SK-N-SH (cell line): ENCODE results near the gene PELI1. TPM values are rescaled to one million over a fixed set of nuclear protein-coding genes. Genes with fewer than 3 reads are reported as not detected.

Experiments
- CTCF ChIA-PET: fragments of 300-600, 350-600 bp; formaldehyde crosslinking; extraction: SDS; loops from one replicate; lab custom pipeline; 2021; lab: Yijun Ruan, JAX
- POLR2A ChIA-PET: fragments of 350-600 bp; sonication (Branson Sonifier 250); formaldehyde crosslinking; extraction: SDS; loops from one replicate; lab custom pipeline; 2020; ENCODE audit warnings: antibody characterized with exemption, inconsistent platforms; lab: Yijun Ruan, JAX
- DNase-seq: peaks from one replicate; pipeline ENCODE4 v3.0.0; 2012
- H2AFZ ChIP-seq: fragments of 200-600 bp; sonication (generic); 2 replicates; pipeline ENCODE4 v1.8.1; 2016; ENCODE audit warnings: antibody characterized with exemption, mild to moderate bottlenecking, low read depth
- H3F3A ChIP-seq: fragments of 200-600 bp; sonication (generic); replicated peaks from 2 replicates; pipeline ENCODE3; 2016; ENCODE audit warnings: antibody characterized with exemption, mild to moderate bottlenecking; ENCODE audit not compliant: insufficient read depth
- H3K27ac ChIP-seq, 2 experiments: fragments of 200-500 bp in 1 of 2; fragments of 200-600 bp in 1 of 2; sonication (Bioruptor generic) in 1 of 2; sonication (generic), shearing (Covaris generic) in 1 of 2; 2 replicates each; pipeline versions ENCODE4 v1.5.1 to v1.6.1; 2014 to 2016; ENCODE audit warnings: low read depth in 2 of 2, inconsistent platforms in 1 of 2, low read length in 1 of 2, mild to moderate bottlenecking in 1 of 2, mixed read lengths in 1 of 2
- H3K27me3 ChIP-seq: fragments of 200-600 bp; sonication (generic), shearing (Covaris generic); 2 replicates; pipeline ENCODE4 v1.6.1; 2016; ENCODE audit warnings: mixed run types; ENCODE audit not compliant: insufficient read depth
- H3K36me3 ChIP-seq, 2 experiments: fragments of 200-500 bp in 1 of 2; fragments of 200-600 bp in 1 of 2; sonication (Bioruptor generic) in 1 of 2; sonication (generic) in 1 of 2; replicated peaks in 1 of 2; 2 replicates each; pipeline versions ENCODE3 to v1.5.1; 2014 to 2016; ENCODE audit warnings: low read length in 1 of 2, mild to moderate bottlenecking in 1 of 2; ENCODE audit not compliant: insufficient read depth in 2 of 2, control insufficient read depth in 1 of 2
- H3K4me1 ChIP-seq, 2 experiments: fragments of 200-500 bp in 1 of 2; fragments of 200-600 bp in 1 of 2; sonication (Bioruptor generic) in 1 of 2; sonication (generic), shearing (Covaris generic) in 1 of 2; 2 replicates each; pipeline versions ENCODE4 v1.5.1 to v1.6.1; 2014 to 2016; ENCODE audit warnings: low read depth in 1 of 2, low read length in 1 of 2, mixed run types in 1 of 2; ENCODE audit not compliant: insufficient read depth in 2 of 2, control insufficient read depth in 1 of 2
- H3K4me2 ChIP-seq: fragments of 200-600 bp; sonication (generic), shearing (Covaris generic); 2 replicates; pipeline ENCODE4 v1.6.1; 2017; ENCODE audit warnings: mixed run types
- H3K4me3 ChIP-seq, 2 experiments: fragments of 200-500 bp in 1 of 2; fragments of 200-600 bp in 1 of 2; sonication (Bioruptor generic) in 1 of 2; sonication (generic), shearing (Covaris generic) in 1 of 2; 2 replicates each; pipeline versions ENCODE4 v1.5.1 to v1.8.1; 2014 to 2016; ENCODE audit warnings: low read depth in 2 of 2, inconsistent platforms in 1 of 2, low read length in 1 of 2, mild to moderate bottlenecking in 1 of 2, mixed read lengths in 1 of 2, moderate library complexity in 1 of 2
- H3K79me2 ChIP-seq: fragments of 200-600 bp; sonication (generic); 2 replicates; pipeline ENCODE4 v1.8.1; 2017; ENCODE audit warnings: mild to moderate bottlenecking; ENCODE audit not compliant: insufficient read depth
- H3K9ac ChIP-seq: fragments of 200-600 bp; sonication (generic); 2 replicates; pipeline ENCODE4 v1.6.1; 2017; ENCODE audit warnings: mixed run types
- H3K9me2 ChIP-seq: fragments of 200-600 bp; sonication (generic); 2 replicates; pipeline ENCODE4 v1.6.1; 2017; ENCODE audit warnings: mixed run types
- H3K9me3 ChIP-seq: fragments of 200-600 bp; sonication (generic); 2 replicates; pipeline ENCODE4 v1.6.1; 2017; ENCODE audit warnings: mixed run types, mild to moderate bottlenecking, moderate library complexity
- H4K20me1 ChIP-seq: fragments of 200-600 bp; sonication (generic); 2 replicates; pipeline ENCODE4 v1.6.1; 2017; ENCODE audit warnings: mild to moderate bottlenecking, mixed run types; ENCODE audit not compliant: insufficient read depth
- CHD2 ChIP-seq: fragments of 150-350 bp; IDR thresholded peaks from 2 replicates; pipeline ENCODE4 v1.6.1; 2018; ENCODE audit warnings: low read length; ENCODE audit not compliant: partially characterized antibody
- CTCF ChIP-seq: fragments of 200-600 bp; sonication (generic); IDR thresholded peaks from 2 replicates; pipeline ENCODE4 v1.6.1; 2017; ENCODE audit warnings: antibody characterized with exemption, mild to moderate bottlenecking, moderate library complexity
- EP300 ChIP-seq, 2 experiments: IDR thresholded peaks; 2 replicates each; pipeline versions ENCODE4 v1.4.0 to v1.6.1; 2012; ENCODE audit warnings: borderline replicate concordance in 1 of 2, low read depth in 1 of 2, low read length in 1 of 2
- FOSL2 ChIP-seq: IDR thresholded peaks from 2 replicates; pipeline ENCODE4 v1.4.0; 2012; ENCODE audit warnings: low read depth, mild to moderate bottlenecking, moderate library complexity, borderline replicate concordance
- FOXJ3 ChIP-seq: sonication (generic); formaldehyde crosslinking; IDR thresholded peaks from 2 replicates; pipeline ENCODE4 v1.5.1; 2020; ENCODE audit warnings: mild to moderate bottlenecking, missing genetic modification reagents
- NFIC ChIP-seq: IDR thresholded peaks from 2 replicates; pipeline ENCODE4 v1.4.0; 2012; ENCODE audit warnings: borderline replicate concordance
- RAD21 ChIP-seq: IDR thresholded peaks from 2 replicates; pipeline ENCODE4 v1.6.1; 2012; ENCODE audit warnings: mild to moderate bottlenecking, low read length
- RCOR1 ChIP-seq: fragments of 150-350 bp; IDR thresholded peaks from 2 replicates; pipeline ENCODE4 v1.6.1; 2017; ENCODE audit warnings: antibody characterized with exemption, low read length
- SIN3A ChIP-seq: IDR thresholded peaks from 2 replicates; pipeline ENCODE4 v1.6.1; 2012; ENCODE audit warnings: low read depth, mild to moderate bottlenecking, low read length, moderate library complexity, borderline replicate concordance
- TCF12 ChIP-seq: IDR thresholded peaks from 2 replicates; pipeline ENCODE4 v1.4.0; 2012
- WGBS: methylation state at CpG from one replicate; pipeline ENCODE4 v1.1.6; 2017; ENCODE audit warnings: low lambda C conversion rate; 5-methylcytosine and 5-hydroxymethylcytosine counted together
- polyA plus RNA-seq, 3 experiments: library from polyadenylated mRNA; depleted of rRNA; stranded (reverse); fragments of >200 nt; gene quantifications; 2 replicates each; pipeline ENCODE4 v1.2.3, GENCODE V29; 2012

The PELI1 gene
- polyA plus RNA-seq, 1 of the 3 experiments (the other 2 are of a cell fraction), result 4.2 TPM

- Histone ChIP-seq H2AFZ (no peak overlapping the region; the same call in 1 of the 2 replicates), H3F3A (peaks cover 6% of the 10 kb centered on the region), H3K9me2 (no peaks in the 10 kb centered on the region), H3K4me3 (no peak overlapping the region), H3K4me1 (peaks cover 0 to 9% of the 10 kb centered on the region in 2 experiments; a peak in 2 of 4 replicates), H3K9me3 (no peaks in the 10 kb centered on the region), H3K27ac (peak overlapping the region in 1 of 2 experiments; percentile 78; a peak in 2 of 4 replicates), H4K20me1 (no peaks in the 10 kb centered on the region), H3K27me3 (no peaks in the 10 kb centered on the region), H3K79me2 (no peaks in the 10 kb centered on the region), H3K36me3 (no peaks in the 10 kb centered on the region), H3K9ac (no peak overlapping the region), H3K4me2 (0 out of 2 replicates have a peak overlapping the region, but pooled peaks have one; percentile 6)
- no peak for TF ChIP-seq EP300 (IDR thresholded peaks at IDR 0.05; ENCODE audit: borderline replicate concordance in 1 of 2, low read depth in 1 of 2, low read length in 1 of 2)
- no peak for TF ChIP-seq CTCF
- TF ChIP-seq CHD2, result no peak
- no peak for TF ChIP-seq NFIC
- DNase-seq, result no peak
- 97% methylated on average over 3 of the region's 3 CpGs for WGBS
- ChIA-PET POLR2A (no interaction called here), CTCF (interaction anchor here (1.2 kb wide), 1 partner anchor 13 kb away, joined by 5 read pairs; no protein-coding TSS in a partner anchor)
These were observed 80.8 kb downstream of the PELI1 start for GRCh38 chr2:64063454-64063853.

DNA sequence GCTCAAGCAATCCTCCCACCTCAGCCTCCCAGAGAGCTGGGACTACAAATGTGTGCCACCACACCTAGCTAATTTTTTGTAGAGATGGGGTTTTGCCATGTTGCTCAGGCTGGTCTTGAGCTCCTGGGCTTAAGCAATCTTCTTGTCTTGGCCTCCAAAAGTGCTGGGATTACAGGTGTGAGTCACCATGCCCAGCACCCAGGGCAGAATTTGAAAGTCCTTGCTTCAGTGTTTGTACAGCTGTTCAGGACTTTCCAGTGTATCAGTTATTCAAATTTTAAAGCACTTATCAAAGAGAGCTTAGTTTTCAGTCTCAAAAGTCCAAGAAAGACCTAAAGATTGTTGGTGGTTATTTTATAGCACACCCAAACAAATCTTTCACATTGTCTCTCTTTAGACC is 81.4 kb downstream of the PELI1 start:
- no peak overlapping the region for H3K4me3 ChIP-seq
- H3K9me2 ChIP-seq, result no peaks in the 10 kb centered on the region
- H3K4me2 ChIP-seq, result no peak overlapping the region
- no peak overlapping the region for H2AFZ ChIP-seq
- DNase-seq, result no peak
- H3K27me3 ChIP-seq, result no peaks in the 10 kb centered on the region
- peaks cover 0 to 9% of the 10 kb centered on the region in 2 experiments; a peak in 2 of 4 replicates for H3K4me1 ChIP-seq
- peaks cover 6% of the 10 kb centered on the region for H3F3A ChIP-seq
- H3K79me2 ChIP-seq, result no peaks in the 10 kb centered on the region
- peak overlapping the region in 1 of 2 experiments; percentile 78; a peak in 2 of 4 replicates for H3K27ac ChIP-seq
- no peaks in the 10 kb centered on the region for H4K20me1 ChIP-seq
- TF ChIP-seq RAD21, result no peak
- no peak for TF ChIP-seq EP300 (IDR thresholded peaks at IDR 0.05; ENCODE audit: borderline replicate concordance in 1 of 2, low read depth in 1 of 2, low read length in 1 of 2)
- no peak for TF ChIP-seq SIN3A
- peak; percentile 56; the same call in 1 of the 2 replicates for TF ChIP-seq TCF12
- peak; percentile 31; the same call in 1 of the 2 replicates for TF ChIP-seq FOSL2
- TF ChIP-seq RCOR1, result no peak
- TF ChIP-seq FOXJ3 (CRISPR knock-in tag), result no peak
- TF ChIP-seq, all 33 proteins: peak for 2
- Histone ChIP-seq H3K9ac (no peak overlapping the region), H3K9me3 (no peaks in the 10 kb centered on the region), H3K36me3 (no peaks in the 10 kb centered on the region)
- POLR2A ChIA-PET, result no interaction called here
- CTCF ChIA-PET, result interaction anchor here (1.2 kb wide), 1 partner anchor 13 kb away, joined by 5 read pairs; no protein-coding TSS in a partner anchor
